ENCODE data around the gene PRSS57.

DNA sequence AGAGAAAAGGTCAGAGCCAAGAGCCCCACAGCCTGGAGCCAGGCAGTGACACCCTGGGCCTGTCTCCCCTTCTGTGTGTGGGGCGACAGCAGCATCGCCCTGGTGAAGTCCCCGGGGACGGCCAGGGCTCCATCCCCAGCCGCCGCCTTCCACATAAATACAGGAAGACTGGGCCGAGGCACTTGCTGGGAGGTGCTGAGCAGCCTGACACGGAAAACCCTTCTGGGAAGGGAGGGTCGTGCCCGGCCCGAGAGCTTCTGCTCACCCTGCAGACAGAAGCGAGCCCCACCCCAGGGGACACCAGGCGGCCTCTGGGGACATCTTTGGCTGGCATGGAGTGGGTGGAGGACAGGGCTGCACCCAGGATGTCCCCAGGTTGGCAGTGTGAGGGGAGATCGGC lies 50.5 kb downstream of the PRSS57 start:
- TF ChIP-seq, protein P1, sequence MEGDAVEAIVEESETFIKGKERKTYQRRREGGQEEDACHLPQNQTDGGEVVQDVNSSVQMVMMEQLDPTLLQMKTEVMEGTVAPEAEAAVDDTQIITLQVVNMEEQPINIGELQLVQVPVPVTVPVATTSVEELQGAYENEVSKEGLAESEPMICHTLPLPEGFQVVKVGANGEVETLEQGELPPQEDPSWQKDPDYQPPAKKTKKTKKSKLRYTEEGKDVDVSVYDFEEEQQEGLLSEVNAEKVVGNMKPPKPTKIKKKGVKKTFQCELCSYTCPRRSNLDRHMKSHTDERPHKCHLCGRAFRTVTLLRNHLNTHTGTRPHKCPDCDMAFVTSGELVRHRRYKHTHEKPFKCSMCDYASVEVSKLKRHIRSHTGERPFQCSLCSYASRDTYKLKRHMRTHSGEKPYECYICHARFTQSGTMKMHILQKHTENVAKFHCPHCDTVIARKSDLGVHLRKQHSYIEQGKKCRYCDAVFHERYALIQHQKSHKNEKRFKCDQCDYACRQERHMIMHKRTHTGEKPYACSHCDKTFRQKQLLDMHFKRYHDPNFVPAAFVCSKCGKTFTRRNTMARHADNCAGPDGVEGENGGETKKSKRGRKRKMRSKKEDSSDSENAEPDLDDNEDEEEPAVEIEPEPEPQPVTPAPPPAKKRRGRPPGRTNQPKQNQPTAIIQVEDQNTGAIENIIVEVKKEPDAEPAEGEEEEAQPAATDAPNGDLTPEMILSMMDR (conservative IDR thresholded peaks at IDR 0.05 in 1 of 2, IDR thresholded peaks at IDR 0.05 in 1 of 2; ENCODE audit: extremely low read depth in 1 of 2, insufficient read depth in 1 of 2, low read depth in 1 of 2, low read length in 2 of 2) = no peak
- TF ChIP-seq EZH2 (IDR thresholded peaks at IDR 0.05; ENCODE audit: borderline replicate concordance, low read length) = no peak

All from mammary epithelial cell (primary cell).